Subcutaneous adipose tissue (tissue), 4 donors: ENCODE results near the gene PLA2G2E. TPM values are rescaled to one million over a fixed set of nuclear protein-coding genes. Genes with fewer than 3 reads are reported as not detected.

Experiments used
- CTCF ChIP-seq: fragments of 450-650 bp; IDR thresholded peaks from one replicate; pipeline ENCODE4 v1.5.1; 2016; ENCODE audit warnings: low read depth, mild to moderate bottlenecking, control low read depth, antibody characterized with exemption, moderate library complexity
- total RNA-seq, 4 donors: library from RNA; depleted of rRNA; stranded (reverse); fragments of >200 nt; gene quantifications; one replicate each; pipeline ENCODE4 v1.1.0, GENCODE V29; 2016

Gene PLA2G2E
- total RNA-seq, 4 donors from 2014 or later, result not detected

- no peak for TF ChIP-seq CTCF
Measured at GRCh38 chr1:19942657-19943056, 19.2 kb upstream of the PLA2G2E start.

- no peak for TF ChIP-seq CTCF
Measured at GRCh38 chr1:19942088-19942487, 18.7 kb upstream of the PLA2G2E start.

GRCh38 chr1:19941206-19941568 is 17.8 kb upstream of the PLA2G2E start:
- no peak for TF ChIP-seq CTCF

GRCh38 chr1:19940486-19941205 is 17.2 kb upstream of the PLA2G2E start:
- TF ChIP-seq CTCF, result no peak

- TF ChIP-seq CTCF, result no peak
Measured at GRCh38 chr1:19938472-19938871, 15.1 kb upstream of the PLA2G2E start.

- TF ChIP-seq CTCF, result no peak
Measured at GRCh38 chr1:19936061-19936750, 12.8 kb upstream of the PLA2G2E start.

- TF ChIP-seq CTCF, result no peak
Measured at GRCh38 chr1:19934336-19934735, 10.9 kb upstream of the PLA2G2E start.
